GM18517 (cell line): Measurements from ENCODE around the gene GIMAP6.
"Not testable (repeated sequence)": the region's sequence is repeated elsewhere in the genome, so short reads cannot be mapped to it uniquely, and the experiment has no call there.

Experiments
- ATAC-seq: cut with Tn5 transposase; IDR thresholded peaks from one replicate; pipeline ENCODE4 v1.9.1; 2021; ENCODE audit warnings: mild to moderate bottlenecking, moderate library complexity; ENCODE audit not compliant: unreplicated experiment

Gene GIMAP6

DNA sequence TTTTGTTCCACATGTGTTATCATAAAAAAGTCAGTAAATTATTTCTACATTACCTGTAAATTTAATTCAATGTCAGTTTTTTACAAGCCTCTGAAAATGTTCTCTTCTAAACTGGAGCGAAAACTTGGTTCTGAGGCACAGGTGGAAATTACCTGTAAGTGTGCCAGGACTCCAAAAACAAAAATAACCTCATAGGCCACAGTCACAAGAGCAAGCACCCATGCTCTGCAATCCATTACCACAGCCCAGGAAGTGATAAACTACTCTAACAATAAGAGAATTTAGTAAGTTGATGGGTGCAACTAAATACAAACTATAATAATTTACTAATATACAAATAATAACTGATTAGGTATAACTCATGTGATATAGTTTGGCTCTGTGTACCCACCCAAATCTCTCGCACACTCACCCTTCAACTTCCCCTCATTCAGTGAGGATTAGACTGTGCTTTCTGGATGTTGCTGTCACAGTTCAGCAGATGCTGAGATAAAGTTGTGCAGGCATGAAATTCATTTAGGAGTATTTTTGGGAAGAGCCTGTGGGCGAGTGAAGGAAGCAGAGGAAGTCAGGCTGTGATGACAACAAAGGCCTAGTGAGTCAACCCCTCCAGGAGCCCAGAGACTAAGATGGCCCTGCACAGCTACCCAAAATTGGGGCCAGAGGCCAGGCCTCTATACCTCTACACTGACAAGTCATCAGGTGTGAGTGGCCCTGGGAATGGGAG, 16.3 kb upstream of the GIMAP6 start:
- ATAC-seq: no peak

DNA sequence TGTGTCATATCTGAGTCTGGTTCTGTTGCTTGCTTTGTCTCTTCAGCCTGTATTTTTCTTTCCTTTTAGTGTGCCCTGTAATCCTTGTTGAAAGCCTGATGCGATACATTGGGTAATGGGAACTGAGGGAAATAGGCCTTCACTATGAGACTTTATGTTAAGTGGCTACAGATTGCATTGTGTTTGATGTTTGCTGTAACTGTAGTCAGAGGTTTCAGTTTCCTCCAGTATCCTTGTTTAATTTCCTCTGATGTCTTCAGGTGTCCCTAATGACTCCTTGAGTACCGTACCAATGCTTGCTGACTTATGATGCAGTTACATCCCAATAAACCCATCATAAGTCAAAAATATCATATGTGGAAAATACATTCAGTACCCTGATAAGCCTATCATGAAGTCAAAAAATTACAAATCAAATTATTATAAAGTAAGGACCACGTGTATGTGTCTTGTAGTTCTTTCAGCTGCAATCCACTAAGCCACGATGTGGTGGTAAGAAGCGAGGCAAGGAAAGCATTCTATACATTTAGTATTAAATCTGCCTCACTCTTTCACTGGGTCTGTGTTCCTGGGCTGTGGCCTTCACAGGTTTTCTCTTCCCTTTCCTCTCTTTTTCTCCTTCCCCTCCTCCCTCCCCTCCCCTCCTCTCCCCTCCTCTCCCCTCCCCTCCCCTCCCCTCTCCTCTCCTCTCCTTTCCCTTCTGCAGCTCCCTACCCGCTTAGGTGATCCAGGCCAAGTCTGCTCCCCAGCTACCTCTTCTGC, 13.3 kb upstream of the GIMAP6 start:
- no peak for ATAC-seq

DNA sequence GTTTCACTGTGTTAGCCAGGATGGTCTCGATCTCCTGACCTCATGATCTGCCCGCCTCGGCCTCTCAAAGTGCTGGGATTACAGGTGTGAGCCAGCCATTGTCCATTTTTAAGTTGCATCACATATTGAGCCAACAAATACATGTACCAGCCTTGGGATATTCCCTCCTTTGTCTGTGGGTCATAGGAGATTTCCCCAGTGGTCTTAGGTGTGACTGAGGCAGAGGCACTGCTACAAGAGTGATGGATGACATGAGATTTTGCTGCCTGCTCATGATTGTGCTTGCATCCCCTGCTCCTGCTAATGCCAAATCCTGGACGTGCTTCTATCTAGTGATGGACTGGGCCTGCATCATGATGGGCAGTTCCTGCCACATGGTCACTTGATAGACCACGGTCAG, 10.7 kb upstream of the GIMAP6 start:
- no peak for ATAC-seq

DNA sequence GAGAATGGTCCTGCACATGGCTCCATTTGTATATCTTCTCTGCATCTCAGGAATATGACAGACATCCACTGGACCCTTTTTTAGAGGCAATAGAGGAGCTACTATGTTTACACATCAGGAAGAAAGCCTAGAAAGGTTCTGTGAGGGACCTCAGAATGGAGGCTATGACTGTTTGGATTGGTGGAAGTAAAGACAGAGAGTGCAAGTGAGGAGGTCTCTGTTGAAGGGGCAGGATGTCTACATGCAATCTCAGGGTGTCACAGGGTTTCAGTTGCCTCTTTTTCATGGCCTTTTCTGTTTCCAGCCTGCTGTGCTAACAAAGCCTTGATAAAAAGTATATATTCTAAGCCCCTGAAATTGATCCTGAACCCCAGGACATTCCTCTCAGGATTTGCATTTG, 9.7 kb upstream of the GIMAP6 start:
- no peak for ATAC-seq

DNA sequence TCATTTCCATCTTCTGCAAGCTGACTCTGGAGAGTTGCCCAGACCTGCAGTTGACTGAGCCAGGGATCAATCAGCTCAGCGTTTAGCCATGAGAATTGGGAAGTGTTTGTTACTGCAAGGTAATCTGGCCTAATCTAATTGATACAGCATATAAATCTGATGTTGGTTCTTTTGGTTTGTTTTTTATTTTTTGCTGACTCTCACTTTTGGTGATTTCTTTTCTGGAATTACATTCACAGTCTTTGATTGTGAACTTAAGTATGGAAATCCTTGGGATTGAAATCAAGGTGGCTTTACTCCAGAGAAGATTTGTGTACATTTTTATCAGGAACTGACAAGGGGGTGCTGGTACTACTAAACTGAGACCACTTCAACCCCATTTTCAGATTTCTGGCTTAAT, 1.7 kb upstream of the GIMAP6 start:
- ATAC-seq: no peak

DNA sequence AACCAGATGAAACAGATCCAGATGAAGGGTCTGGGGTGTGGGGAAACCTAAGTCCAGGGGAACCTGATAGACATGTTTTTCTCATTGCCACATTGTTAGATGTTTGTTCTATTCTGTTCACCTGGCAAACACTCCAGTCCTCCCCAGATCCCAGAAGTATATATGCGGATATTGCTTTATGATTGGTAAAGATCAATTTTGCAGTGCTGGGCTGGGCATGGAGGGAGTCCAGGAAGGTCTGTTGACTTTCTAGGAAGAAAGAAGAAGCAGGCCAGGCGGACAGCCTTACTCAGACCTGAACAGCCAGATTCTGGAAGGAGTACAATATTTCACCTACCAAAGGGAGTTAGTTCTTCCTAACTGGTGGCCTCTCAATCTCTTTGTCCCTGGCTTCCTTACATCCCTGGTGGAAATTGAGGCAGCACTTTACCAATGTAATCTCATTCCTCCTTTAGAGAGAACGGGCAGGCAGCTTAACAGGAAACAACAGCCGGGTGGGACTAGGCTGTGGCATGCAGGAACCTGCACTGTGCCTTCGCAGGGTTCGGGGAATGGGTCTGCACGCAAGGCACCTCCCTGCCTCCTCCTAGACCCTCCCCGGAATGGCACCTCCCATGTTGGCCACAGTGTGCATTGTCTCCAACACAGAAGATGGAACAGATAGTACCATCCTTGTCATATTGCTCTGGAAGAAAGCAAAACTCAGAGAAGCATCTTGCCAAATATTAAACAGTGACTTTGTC, 930 bp downstream of the GIMAP6 start:
- ATAC-seq: no peak

DNA sequence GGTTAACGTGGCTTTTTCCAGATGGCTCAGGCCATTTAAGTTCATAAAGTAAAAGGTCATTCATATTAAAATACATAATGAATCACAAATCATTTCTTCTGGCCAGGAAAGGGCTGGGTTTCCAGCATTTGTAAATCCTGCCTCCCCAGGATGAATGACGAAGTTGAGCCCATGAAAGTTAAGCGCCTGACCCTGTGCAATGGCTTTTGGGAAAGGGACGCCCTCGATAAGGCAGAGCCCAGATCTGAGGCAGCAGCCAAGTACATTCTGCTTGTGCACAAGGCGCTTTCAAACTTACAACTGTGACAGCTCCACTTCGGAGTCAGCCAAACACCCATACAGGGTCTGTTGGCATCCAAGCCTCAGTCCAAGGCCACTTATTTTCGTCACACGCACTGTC, 2.8 kb downstream of the GIMAP6 start:
- ATAC-seq: no peak

DNA sequence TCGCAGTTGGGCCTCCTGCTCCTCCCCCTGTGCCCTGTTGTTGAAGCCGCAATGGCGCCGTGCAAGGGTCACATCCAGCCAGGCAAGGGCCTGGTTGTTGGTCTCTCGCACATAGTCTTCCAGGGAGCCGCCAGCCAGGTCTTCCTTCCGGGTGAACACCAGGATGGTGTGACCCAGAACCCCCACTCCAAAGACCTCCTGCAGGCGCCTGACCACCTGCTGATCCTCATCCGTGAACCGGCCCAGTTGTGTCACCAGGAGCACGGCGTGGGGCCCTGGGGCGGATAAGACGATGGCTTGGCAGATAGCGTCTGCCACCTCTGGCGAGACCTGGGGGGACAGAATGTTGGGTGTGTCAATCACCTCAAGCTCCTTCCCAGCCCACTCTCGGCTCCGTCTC, 4.2 kb downstream of the GIMAP6 start:
- ATAC-seq: no peak

DNA sequence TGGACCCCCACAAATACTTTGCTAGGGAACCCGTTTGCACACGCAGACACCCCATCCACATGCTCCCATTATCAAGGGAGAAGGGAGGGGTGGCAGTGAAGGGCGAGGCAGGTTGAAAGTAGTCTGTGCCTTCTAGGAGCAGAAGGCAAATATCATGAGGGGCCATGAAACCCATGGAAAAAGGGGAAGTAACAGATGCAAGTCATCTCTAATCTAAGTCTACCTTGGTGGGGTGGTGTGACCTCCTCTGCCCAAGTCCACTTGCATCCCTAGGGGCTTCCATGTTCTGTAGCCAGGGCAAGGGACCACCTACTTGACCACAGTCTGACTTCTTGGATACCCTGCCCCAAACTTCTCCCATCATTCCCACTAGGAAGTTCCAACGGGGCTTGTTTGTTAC, 5.5 kb downstream of the GIMAP6 start:
- ATAC-seq: no peak

DNA sequence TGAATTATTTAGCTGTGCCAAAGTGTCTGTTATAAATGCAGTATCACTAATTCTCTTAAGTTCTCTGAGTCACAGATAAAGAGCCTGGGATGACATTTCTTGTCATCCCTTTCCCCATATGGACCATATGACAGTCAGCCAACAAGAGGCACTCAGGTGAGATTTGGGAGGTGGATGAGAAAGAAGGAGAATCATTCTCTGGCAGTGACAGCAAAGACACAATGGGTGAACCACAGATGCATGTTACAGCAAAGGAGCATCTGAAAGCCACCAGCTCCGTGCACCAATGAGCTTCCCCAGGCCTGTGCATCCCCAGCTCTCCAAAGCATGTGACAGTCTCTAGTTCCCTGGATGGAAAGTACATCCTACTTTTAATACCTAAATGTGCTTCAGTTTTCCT, 10.8 kb downstream of the GIMAP6 start:
- ATAC-seq: no peak

DNA sequence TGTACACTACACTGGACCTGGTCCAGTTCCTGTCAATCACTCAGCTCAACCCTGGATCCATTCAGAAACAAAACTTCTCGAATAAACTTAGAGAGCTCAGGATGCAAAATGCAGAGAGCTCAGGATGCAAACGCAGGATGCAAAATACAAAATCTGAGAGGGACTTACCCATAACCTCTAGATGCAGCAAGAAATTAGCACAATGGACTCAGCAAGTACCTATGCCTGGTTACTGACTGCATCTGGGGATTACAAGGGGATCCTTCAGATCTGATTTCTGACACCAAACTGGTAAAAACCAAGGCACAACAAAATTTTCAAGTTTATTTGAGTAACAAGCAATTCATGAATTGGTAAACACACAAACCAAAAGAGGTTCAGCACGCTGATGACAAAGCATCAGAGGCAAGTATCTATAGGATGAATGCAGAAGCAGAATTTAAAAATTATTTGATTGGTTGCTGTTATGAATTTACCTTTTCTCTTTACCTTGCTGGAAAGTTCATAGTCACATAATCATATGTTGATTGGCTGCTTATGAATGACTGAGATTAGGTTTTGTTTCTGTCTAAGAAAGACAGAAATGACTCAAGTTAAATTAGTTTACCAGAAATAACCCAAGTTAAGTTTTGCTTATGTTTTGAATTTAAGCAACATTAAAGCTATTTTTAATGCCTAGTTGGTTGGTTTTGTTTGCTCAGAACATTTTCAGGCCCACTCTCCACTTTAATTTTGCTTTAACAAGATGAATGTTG, 11.4 kb downstream of the GIMAP6 start:
- ATAC-seq: no peak

DNA sequence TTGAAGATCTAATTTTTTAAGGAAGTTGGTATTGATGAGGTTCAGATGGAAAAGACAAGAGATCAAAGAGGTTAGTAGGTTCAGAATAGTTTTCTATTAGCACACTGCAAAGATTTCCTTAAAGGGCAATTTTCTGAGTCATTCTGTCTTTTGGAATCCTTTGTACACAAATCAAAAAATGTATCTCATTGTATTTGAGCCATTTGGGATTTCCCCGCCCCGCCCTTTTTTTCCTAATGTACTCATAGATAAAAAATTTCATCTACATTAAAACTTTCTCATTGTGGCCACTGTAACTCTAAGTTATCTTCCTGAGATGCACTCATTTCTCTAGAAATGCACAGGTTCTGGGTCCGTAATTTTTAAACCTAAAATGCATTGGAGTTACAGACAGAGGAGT, 12.1 kb downstream of the GIMAP6 start:
- ATAC-seq: no peak

DNA sequence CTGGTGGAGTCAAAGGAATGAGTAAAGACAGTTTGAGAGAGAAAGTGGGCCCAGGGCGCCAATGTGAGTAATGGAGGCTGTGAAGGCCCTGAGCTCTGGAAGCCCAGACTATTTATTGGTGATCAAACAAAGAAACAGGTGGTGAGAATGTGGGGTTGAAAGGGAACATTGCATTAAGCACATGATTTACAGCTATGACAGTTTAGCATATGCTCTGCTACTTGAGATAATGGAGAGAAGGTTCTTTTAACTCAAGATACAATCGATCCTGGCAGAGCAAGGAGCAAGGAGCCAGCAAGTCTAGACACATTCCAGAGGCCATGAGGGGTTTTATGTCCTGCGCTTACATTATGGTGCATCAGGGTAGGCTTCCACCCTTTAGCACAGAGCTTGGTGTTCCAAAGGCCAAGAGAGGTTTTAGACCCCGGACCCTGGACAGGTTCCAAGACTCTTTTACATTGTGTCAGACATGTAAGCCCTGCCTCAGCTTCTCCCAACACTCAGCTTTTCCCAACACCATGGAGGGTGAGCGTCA, 16.9 kb downstream of the GIMAP6 start:
- not testable (repeated sequence) for ATAC-seq

DNA sequence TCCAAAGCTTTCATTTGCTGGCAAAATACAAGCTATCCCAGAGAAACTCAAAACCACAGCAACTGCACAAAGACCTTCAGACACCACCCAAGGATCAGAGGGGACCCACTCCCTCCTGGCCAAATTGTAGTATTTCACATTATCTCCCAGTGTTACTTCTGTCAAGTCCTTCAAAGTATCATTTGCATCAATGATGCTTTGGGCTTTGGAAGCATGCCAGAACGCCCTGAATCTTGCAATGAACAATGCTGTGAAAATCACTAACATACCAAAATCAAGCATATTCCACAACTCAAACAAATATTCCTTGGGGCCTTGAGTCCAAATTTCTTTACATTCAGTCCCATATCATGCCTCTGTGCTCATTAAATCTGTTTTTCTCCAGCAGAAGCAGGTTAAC, 17.8 kb downstream of the GIMAP6 start:
- not testable (repeated sequence) for ATAC-seq

DNA sequence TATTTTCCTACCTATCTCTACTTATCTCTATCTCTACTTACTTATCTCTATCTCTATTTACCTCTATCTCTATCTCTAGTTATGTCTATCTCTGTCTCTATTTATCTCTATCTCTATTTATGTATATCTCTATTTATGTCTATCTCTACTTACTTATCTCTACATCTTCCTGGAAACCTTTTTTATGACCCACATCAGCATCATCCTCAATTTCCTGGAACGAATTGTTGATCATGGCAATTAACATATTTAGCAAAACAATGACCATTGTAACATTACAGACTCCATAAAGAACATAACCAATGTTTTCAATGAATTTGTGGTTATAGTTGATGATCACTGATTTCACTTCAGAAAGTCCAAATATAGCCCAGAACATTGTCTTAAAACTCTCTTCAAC, 18.3 kb downstream of the GIMAP6 start:
- ATAC-seq: no peak

DNA sequence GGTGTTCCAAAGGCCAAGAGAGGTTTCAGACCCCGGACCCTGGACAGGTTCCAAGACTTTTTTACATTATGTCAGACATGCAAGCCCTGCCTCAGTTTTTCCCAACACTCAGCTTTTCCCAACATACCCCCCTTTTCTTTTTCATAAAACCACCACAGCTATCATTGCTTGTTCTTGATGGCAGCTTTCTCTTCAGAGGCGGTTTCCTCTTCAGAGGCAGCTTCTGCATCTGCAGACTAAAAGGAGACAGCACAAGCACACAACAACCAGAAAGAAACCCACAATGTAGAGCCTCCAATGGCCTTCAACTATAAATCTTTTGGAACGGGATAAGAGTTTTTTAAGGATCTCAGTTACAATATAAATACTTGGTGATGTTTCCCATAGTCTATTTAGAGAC, 19.3 kb downstream of the GIMAP6 start:
- no peak for ATAC-seq

DNA sequence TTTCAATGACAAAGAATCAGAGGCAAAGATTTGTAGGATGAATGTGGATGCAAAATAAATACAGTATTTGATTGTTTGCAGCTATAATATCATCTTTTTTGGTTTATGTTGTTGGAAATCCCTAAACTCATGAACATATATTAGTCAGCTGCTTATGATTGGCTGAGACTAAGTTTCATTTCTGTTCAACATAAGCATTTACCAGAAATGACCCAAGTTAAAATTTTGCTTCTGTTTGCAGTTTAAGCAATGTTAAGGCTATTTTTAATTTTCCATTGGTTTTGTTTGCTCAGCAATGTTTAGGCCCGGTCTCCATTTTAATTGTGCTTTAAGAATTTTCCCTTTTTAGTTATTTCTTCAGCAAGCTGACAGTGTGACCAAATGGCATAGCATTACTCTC, 22.0 kb downstream of the GIMAP6 start:
- no peak for ATAC-seq

DNA sequence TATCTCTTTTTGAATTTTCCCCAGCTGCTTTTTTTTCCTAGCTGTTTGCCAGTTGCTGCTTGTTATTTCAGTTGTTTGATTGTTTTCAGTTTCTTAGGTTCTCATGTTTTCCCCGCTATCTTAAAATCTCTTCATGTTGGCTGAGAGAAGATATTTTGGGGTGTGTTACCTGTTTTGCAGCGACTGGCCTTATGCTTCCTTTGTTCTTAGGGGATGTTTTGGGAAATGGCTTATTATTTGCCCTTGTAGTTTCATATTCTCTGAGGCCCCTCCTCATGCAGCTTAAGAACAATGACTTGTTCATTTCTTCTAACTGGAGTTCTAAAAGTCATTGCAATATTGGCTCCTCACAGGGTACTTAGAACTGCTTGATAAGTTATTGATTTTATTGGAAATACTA, 28.6 kb downstream of the GIMAP6 start:
- not testable (repeated sequence) for ATAC-seq

DNA sequence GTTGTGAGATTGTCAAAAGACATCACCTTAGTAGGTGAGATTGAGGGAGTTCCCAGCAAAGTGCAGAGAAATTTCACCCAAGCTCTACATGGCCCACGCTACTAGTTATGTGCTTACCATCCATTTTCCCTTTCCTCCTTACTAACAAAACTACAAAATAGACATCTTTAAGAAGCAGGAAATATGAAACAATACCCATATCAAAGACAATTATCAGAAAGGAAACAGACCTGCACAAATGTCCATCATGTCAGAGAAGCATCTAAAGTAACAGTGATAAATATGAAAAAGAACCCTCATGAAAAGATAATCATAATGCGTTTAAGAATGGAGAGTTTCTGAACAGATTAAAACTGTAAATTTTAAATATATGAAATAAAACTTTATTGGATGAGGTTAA, 36.8 kb downstream of the GIMAP6 start:
- no peak for ATAC-seq

DNA sequence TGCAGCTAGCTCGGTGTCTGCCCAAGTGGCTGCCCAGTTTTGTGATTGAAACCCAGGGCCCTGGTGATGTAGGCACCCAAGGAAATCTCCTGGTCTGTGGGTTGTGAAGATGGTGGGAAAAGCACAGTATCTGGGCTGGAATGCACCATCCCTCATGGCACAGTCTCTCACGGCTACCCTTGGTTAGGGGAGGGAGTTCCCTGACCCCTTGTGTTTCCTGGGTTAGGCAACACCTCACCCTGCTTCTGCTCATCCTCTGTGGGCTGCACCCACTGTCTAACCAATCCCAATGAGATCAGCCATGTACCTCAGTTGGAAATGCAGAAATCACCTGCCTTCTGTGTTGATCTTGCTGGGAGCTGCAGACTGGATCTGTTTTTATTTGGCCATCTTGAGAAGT, 37.4 kb downstream of the GIMAP6 start:
- ATAC-seq: no peak

DNA sequence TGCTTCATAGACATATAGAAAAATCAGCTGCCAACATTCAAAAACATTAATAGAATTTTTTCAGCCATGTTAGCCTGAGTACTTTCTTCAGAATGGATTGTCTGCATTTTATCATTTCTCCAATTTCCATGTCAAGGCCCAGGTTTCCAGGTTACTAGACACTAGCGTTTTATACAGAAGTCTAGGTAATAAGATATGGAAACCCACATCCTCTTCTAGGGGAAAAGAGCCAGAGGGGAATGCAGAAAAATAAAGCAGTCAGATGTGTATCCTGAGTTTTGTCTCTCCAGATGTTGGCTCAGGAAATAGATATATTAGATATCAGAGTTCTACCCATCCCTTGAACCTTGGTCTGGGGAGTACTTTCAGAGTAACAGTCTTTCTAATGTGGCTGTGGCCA, 44.6 kb downstream of the GIMAP6 start:
- ATAC-seq: no peak
